ENCODE measurements around the gene SSRP1.
"Not testable (repeated sequence)": the region's sequence is repeated elsewhere in the genome, so short reads cannot be mapped to it uniquely, and the experiment has no call there.

The SSRP1 gene

GRCh38 chr11:57302489-57302888 is 33.2 kb downstream of the SSRP1 start:
- FAIRE-seq, result no peak

DNA sequence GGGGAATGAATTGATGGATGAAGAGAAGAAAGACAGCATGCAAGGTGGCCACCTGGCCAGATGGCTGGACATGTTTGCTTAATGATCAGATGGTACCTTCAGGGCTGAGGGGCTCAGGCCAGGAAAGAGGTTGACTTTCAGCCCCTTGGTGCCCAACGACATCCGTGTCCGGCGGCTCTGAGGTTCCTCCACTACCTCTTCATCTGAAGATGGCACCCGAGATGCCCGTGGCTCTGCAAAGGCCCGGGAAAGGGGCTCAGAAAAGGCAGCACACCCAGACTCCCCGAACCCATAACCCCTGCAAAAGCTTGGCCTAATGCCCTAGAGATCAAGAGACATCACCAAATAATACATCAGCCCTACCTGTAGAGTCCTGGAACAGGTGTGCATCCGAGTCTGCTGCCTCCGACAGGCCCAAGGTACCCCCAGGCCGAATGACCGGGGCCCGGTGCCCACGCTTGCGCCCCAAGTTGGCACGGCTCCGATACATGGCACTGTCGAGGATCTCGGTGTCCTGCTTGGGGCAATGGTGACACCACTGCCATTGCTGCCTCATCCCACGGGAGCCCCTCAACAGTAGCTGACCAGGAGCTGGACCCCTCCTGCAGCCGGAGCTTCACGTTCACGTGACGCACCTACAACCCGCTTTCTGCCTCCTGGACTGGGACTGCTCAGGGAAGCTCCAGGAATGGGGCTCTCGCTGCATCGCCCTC is 33.8 kb downstream of the SSRP1 start:
- DNase-seq (ENCODE audit: low spot score) (no peak), FAIRE-seq (no peak)

More at GRCh38 chr11:57302489-57302888, 33.2 kb downstream of the SSRP1 start:
- no peak for DNase-seq (ENCODE audit: low spot score)

GRCh38 chr11:57300785-57301184 is 34.9 kb downstream of the SSRP1 start:
- DNase-seq (ENCODE audit: low spot score) (no peak), FAIRE-seq (no peak)

GRCh38 chr11:57299150-57299737 is 36.4 kb downstream of the SSRP1 start:
- no peak for FAIRE-seq
- no peak for DNase-seq (ENCODE audit: low spot score)

DNA sequence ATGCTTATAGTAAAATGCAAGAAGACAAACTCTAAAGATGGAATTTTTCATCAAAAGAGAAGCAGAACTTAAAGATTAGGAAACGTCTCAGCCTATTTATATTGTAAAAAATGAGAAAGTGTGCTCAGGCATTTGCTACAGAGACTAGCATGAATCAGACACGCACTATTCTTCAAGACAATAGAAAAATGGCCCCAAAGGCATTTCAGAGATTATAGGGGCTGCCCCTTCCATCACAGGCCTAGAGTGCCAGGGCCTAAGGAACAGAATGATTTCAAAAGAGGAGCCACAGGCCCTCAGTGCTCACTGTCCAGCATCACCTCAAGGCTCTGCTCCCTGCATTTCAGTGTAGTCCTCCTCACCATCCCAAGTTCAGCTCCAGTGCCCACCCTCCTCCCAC is 38.5 kb downstream of the SSRP1 start:
- FAIRE-seq (no peak), DNase-seq (ENCODE audit: low spot score) (no peak)

DNA sequence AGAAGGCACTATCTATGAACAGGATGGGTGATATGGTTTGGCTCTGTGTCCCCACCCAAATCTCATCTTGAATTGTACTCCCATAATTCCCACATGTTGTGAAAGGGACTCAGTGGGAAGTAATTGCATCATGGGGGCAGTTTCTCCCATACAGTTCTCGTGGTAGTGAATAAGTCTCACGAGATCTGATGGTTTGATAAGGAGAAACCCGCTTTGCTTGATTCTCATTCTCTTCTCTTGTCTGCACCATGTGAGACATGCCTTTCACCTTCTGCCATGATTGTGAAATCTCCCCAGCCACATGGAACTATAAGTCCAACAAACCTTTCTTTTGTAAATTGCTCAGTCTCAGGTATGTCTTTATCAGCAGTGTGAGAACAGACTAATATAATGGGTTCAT is 39.5 kb downstream of the SSRP1 start:
- DNase-seq (ENCODE audit: low spot score); FAIRE-seq: not testable (repeated sequence)

GRCh38 chr11:57294225-57295131 is 41.2 kb downstream of the SSRP1 start:
- FAIRE-seq, result no peak

GRCh38 chr11:57290288-57290687 is 45.4 kb downstream of the SSRP1 start:
- DNase-seq (ENCODE audit: low spot score) (no peak), FAIRE-seq (no peak)

More at GRCh38 chr11:57294225-57295131, 41.2 kb downstream of the SSRP1 start:
- DNase-seq (ENCODE audit: low spot score), result no peak

- FAIRE-seq, result no peak
- peak; percentile 13 for DNase-seq (ENCODE audit: low spot score)
These were observed 46.7 kb downstream of the SSRP1 start for GRCh38 chr11:57288771-57289579.

- FAIRE-seq (no peak), DNase-seq (ENCODE audit: low spot score) (no peak)
These were observed 47.8 kb downstream of the SSRP1 start for GRCh38 chr11:57287884-57288283.

DNA sequence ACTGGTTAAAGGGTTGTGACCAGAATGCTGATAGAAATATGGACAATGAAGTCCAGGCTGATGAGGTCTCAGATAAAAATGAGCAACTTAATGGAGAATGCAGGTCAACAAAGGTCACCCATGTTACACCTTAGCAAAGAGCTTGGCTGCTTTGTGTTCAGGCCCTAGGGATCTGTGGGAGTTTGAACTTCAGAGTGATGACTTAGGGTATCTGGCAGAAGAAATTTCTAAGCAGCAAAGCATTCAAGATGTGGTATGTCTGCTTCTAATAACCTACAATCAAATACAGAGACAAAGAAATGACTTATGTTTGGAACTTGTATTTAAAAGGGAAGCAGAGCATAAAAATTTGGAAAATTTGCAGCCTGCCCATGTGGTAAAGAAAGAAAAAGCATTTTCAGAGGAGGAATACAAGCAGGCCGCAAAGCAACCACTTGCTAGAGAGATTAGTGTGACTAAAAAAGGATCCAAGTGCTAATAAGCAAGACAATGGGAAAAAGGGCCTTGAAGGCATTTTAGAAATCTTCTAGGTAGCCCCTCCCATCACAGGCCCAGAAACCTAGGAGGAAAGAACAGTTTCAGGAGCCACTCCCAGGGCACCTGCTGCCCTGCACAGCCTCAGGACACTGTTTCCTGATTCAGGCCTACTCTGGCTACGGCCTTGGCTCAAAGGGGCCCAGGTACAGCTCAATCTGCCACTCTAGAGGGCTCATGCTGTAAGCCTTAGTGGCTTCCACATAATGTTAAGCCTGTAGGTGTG is 52.3 kb downstream of the SSRP1 start:
- FAIRE-seq (no peak), DNase-seq (ENCODE audit: low spot score) (no peak)

DNA sequence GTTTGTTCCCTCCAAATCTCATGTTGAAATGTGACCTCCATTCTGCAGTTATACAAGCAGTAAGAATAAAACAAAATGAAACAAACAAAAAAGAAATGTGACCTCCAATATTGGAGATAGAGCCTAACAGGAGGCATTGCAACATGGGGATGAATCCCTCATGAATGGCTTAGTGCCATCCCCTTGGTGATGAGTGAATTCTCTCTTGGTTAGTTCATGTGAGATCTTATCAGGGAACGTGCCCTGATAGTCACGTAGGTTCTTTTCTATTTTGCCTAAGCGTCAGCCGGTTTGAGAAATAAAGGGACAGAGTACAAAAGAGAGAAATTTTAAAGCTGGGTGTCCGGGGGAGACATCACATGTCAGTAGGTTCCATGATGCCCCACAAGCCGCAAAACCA is 54.1 kb downstream of the SSRP1 start:
- not testable (repeated sequence) for DNase-seq (ENCODE audit: low spot score); FAIRE-seq

DNA sequence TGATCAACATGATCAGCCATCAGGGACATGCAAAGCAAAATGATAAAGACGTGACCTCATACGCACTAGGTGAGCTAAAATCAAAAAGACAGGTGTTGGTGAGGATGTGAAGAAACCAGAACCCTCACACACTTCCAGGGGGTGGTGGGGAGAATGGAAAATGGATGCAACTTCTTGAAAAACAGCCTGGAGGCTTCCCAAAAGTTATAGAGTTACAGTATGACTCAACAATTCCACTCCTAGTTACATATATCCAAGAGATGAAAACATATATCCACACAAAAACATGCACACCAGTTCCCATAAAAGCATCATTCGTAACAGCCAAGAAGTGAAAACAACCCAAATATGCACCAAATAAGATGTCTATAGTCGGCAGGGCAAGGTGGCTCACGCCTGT is 56.6 kb downstream of the SSRP1 start:
- DNase-seq (ENCODE audit: low spot score) (no peak), FAIRE-seq (no peak)

DNA sequence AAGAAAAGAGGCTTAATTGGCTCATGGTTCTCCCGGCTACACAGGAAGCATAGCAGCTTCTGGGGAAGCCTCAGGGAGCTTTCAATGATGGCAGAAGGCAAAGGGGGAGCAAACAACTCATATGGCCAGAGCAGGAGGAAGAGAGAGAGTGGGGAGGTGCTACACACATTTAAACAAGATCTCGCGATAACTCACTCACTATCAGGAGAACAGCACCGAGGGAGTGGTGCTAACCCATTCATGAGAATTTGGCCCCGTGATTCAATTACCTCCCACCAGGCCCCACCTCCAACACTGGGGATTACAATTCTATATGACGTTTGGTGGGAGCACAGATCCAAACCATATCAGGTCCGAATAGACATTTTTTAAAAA is 57.0 kb downstream of the SSRP1 start:
- DNase-seq (ENCODE audit: low spot score), result no peak
- FAIRE-seq, result no peak

GRCh38 chr11:57277845-57278720 is 57.6 kb downstream of the SSRP1 start:
- peak; percentile 22 for DNase-seq (ENCODE audit: low spot score)
- FAIRE-seq, result no peak

GRCh38 chr11:57276971-57277675 is 58.6 kb downstream of the SSRP1 start:
- FAIRE-seq, result no peak
- DNase-seq (ENCODE audit: low spot score), result no peak

DNA sequence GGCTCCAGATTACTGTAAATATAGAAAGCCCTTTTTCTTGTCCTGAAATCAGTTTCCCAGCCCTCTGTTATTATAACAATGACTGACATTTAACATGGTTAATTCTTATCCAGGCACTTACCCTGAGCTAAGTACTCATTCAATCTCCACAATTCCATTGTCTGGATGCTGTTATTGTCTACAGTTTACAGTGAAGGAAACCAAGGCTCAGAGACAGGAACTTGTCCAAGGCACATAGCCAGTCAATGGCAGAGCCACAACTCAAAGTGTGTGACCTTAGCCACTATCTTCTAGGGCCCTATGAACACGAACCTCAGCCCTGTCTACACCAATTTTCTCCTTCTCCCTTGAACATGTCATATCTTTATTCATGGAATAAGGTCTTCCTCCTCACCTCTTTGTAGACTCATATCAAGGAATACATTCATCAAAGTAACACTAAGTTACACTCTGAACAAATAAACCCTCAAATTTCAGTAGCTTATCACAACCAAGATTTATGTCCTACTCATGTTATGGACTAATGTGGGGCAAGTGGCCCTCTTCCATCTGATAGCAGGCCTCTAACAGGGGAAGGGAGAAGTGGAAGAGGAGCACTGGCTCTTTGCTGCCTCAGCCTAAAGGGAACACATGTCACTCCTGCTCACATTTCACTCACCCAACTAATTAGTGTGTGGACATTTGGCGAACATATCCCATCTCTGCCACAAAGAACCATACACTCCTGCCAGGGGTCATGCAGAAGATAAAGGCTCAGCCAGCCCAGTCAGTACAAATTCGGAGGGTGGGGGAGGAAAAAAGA is 59.3 kb downstream of the SSRP1 start:
- DNase-seq (ENCODE audit: low spot score), result no peak

More for the DNA sequence above, 59.3 kb downstream of the SSRP1 start:
- no peak for FAIRE-seq
